Fibroblast of mammary gland (primary cell): Measurements from ENCODE around the gene ZNF853.

Experiments used
- DNase-seq: peaks from one replicate; pipeline ENCODE4 v3.0.0-alpha.2; 2010; ENCODE audit warnings: low read depth
- H3K4me3 ChIP-seq: 2 replicates; pipeline ENCODE4 v1.5.1; 2011; ENCODE audit warnings: low read depth, mild to moderate bottlenecking, low read length, moderate library complexity; ENCODE audit not compliant: control insufficient read depth
- TF ChIP-seq, protein P1 (sequence below): conservative IDR thresholded peaks from 2 replicates; pipeline ENCODE4 v1.5.1; 2011; ENCODE audit warnings: low read depth, low read length, inconsistent platforms; ENCODE audit not compliant: control insufficient read depth, insufficient read depth

Gene ZNF853

DNA sequence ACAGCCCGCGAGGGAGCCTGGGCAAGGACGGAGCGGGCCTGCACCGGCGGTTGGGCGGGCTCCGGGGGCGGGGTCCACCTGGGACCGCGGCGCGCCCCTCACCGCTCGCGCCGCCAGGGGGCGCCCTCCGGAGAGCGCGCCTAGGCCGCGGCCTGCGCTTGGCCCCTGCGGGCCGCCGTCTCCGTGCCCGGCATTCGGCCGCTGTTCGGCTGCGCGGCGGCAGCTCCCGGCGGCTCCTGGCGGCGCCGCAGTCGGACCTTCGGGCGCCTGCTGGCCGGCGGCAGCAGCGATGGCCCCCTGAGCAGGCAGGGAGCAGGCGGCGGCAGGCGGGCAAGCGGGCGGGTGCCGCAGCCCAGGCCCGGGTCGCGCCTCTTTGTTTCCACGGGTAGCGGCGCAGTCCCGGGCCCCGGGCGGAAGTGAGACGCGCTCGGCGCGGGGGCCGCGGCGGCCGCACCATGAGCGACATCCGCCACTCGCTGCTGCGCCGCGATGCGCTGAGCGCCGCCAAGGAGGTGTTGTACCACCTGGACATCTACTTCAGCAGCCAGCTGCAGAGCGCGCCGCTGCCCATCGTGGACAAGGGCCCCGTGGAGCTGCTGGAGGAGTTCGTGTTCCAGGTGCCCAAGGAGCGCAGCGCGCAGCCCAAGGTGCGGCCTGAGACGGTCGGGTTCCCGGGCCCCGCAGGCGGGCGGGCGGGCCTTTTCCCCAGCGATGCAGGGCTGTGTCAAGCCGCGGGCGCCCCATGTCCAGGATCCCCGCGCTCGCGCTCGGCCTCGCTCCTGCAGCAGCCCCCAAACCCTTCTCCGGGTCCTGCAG is 25.4 kb upstream of the ZNF853 start, which contains the start of gene INTS15:
Gene INTS15, plus strand, starts transcription at position 193 of the 816 bp plus-strand sequence. Its CDS starts 263 bp downstream, at position 456.
- H3K4me3 ChIP-seq: peak within 1 kb of the TSS; percentile 77
- TF ChIP-seq, protein P1, sequence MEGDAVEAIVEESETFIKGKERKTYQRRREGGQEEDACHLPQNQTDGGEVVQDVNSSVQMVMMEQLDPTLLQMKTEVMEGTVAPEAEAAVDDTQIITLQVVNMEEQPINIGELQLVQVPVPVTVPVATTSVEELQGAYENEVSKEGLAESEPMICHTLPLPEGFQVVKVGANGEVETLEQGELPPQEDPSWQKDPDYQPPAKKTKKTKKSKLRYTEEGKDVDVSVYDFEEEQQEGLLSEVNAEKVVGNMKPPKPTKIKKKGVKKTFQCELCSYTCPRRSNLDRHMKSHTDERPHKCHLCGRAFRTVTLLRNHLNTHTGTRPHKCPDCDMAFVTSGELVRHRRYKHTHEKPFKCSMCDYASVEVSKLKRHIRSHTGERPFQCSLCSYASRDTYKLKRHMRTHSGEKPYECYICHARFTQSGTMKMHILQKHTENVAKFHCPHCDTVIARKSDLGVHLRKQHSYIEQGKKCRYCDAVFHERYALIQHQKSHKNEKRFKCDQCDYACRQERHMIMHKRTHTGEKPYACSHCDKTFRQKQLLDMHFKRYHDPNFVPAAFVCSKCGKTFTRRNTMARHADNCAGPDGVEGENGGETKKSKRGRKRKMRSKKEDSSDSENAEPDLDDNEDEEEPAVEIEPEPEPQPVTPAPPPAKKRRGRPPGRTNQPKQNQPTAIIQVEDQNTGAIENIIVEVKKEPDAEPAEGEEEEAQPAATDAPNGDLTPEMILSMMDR: no peak
- DNase-seq: peak; percentile 74

- DNase-seq: peak; percentile 10
- H3K4me3 ChIP-seq: peak overlapping the region; percentile 77
- TF ChIP-seq, protein P1: no peak
Observed at GRCh38 chr7:6590645-6591110, 24.7 kb upstream of the ZNF853 start.

DNA sequence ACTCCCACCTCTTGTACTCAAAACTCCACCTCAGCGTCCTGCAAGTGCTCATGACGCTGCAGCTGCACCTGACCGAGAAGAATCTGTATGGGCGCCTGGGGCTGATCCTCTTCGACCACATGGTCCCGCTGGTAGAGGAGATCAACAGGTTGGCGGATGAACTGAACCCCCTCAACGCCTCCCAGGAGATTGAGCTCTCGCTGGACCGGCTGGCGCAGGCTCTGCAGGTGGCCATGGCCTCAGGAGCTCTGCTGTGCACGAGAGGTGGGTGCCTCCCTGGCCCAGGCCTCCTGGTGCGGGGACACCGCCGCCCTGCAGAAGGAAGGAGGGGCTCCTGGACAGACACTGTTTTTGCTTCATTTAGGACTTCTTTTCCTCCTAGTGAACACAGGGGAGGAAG is 15.3 kb upstream of the ZNF853 start:
- H3K4me3 ChIP-seq: no peak overlapping the region
- TF ChIP-seq, protein P1: no peak
- DNase-seq: no peak

DNA sequence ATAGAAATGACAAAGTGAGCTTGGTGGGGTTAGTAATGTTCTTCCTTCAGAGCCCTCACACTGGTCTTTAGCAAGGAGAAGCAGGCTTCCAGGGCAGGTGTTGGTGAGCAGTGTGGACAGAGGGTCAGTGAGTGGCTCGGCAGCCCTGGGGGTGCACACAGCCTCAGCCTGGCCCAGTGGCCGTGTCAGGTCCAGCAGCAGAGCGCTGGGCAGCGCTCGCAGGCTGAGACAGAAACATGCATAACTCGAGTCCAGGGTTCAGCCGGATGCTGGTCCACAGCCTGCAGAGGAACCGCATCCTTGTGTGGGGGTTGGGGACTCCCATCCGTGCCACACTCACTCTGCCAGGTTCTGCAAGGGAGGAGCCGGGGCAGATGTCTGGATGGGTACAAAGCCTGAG is 11.0 kb upstream of the ZNF853 start:
- no peak overlapping the region for H3K4me3 ChIP-seq
- DNase-seq: no peak
- TF ChIP-seq, protein P1: no peak

DNA sequence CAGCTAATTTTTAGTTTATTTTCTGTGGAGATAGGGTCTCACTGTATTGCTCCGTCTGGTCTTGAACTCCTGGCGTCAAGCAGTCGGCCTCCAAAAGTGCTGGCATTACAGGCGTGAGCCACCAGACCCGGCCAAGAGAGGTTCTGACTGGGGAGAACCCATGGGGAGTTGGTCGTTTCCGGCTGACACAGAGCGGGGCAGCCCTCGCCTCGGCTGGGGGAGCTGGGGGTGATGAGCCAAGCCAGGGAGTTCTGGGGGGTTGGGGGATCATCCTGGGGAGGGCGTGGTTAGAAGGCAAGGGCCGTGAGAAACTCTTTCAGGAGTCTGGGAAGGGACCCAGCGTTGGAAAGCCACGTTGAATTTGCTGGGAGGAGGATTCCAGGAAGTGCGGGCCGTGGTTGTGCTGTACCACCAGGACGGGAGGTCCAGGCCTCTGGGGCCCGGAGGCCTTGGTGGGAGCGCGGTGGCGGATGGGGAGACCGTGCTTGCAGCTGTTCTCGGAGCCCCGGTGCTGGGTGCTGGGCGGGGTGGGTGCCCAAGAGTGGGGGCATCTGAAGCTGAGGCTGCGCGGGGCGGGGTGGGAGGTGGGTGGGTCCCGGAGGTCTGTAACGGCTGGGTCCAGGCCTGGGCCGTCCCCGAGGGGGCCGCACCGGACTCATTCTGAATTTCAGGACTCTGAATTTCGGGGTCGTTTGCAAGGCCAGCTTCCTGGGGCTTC is 8.4 kb upstream of the ZNF853 start:
- TF ChIP-seq, protein P1: no peak
- no peak overlapping the region for H3K4me3 ChIP-seq
- no peak for DNase-seq

GRCh38 chr7:6607651-6608051 is 7.8 kb upstream of the ZNF853 start:
- H3K4me3 ChIP-seq: no peak overlapping the region
- TF ChIP-seq, protein P1: no peak
- no peak for DNase-seq
